Neuronal stem cell (in vitro differentiated cells): Measurements from ENCODE around the gene ARHGEF9.

Experiments used
- DNase-seq: peaks from one replicate; pipeline ENCODE4 v3.0.0-alpha.2; 2013; ENCODE audit warnings: low spot score
- H2AFZ ChIP-seq: one replicate; pipeline ENCODE4 v1.6.1; 2013; ENCODE audit warnings: mild to moderate bottlenecking, low read length, inconsistent platforms
- H2AK5ac ChIP-seq: 2 replicates; pipeline ENCODE4 v1.6.1; 2013; ENCODE audit warnings: low read depth, mild to moderate bottlenecking, inconsistent platforms, low read length, moderate library complexity, mixed read lengths
- H2BK120ac ChIP-seq: 2 replicates; pipeline ENCODE4 v1.6.1; 2013; ENCODE audit warnings: low read depth, mild to moderate bottlenecking, inconsistent platforms, low read length, moderate library complexity, mixed read lengths
- H2BK12ac ChIP-seq: one replicate; pipeline ENCODE4 v1.6.1; 2013; ENCODE audit warnings: low read length, inconsistent platforms
- H2BK15ac ChIP-seq: 2 replicates; pipeline ENCODE4 v1.6.1; 2013; ENCODE audit warnings: mild to moderate bottlenecking, low read length, inconsistent platforms, mixed read lengths
- H2BK5ac ChIP-seq: one replicate; pipeline ENCODE4 v1.6.1; 2013; ENCODE audit warnings: inconsistent platforms, mild to moderate bottlenecking, low read length, moderate library complexity
- H3K14ac ChIP-seq: one replicate; pipeline ENCODE4 v1.6.1; 2013; ENCODE audit warnings: low read length, inconsistent platforms
- H3K18ac ChIP-seq: 2 replicates; pipeline ENCODE4 v1.6.1; 2013; ENCODE audit warnings: low read length, inconsistent platforms
- H3K23ac ChIP-seq: 2 replicates; pipeline ENCODE4 v1.6.1; 2013; ENCODE audit warnings: low read depth, mild to moderate bottlenecking, mixed read lengths, low read length, inconsistent platforms; ENCODE audit not compliant: poor library complexity
- H3K27ac ChIP-seq: replicated peaks from 3 replicates; pipeline ENCODE4 v1.5.1; 2013; ENCODE audit warnings: low read length, inconsistent platforms
- H3K27me3 ChIP-seq, 3 experiments: 2 replicates each; pipeline ENCODE4 v1.6.1; 2013; ENCODE audit warnings: low read length in 3 of 3, mild to moderate bottlenecking in 2 of 3, inconsistent platforms in 1 of 3, low read depth in 1 of 3, mixed read lengths in 1 of 3, moderate library complexity in 1 of 3; ENCODE audit not compliant: control insufficient read depth in 3 of 3, insufficient read depth in 3 of 3
- H3K36me3 ChIP-seq, 2 donors: replicated peaks in 1 of 2; 2 replicates each; pipeline ENCODE4 v1.6.1; 2013; ENCODE audit warnings: low read length in 2 of 2; ENCODE audit not compliant: control insufficient read depth in 2 of 2, insufficient read depth in 2 of 2
- H3K4ac ChIP-seq: 2 replicates; pipeline ENCODE4 v1.6.1; 2013; ENCODE audit warnings: inconsistent platforms, mild to moderate bottlenecking, low read length, moderate library complexity
- H3K4me1 ChIP-seq, 2 donors: 1 replicate in 1 of 2; 2 replicates in 1 of 2; pipeline ENCODE4 v1.6.1; 2013; ENCODE audit warnings: low read length in 2 of 2, low read depth in 1 of 2; ENCODE audit not compliant: control insufficient read depth in 2 of 2, insufficient read depth in 1 of 2
- H3K4me2 ChIP-seq: one replicate; pipeline ENCODE4 v1.6.1; 2013; ENCODE audit warnings: mild to moderate bottlenecking, low read length, inconsistent platforms; ENCODE audit not compliant: insufficient read depth, poor library complexity, severe bottlenecking
- H3K4me3 ChIP-seq, 2 donors: 2 replicates each; pipeline ENCODE4 v1.5.1; 2013; ENCODE audit warnings: low read length in 2 of 2, mild to moderate bottlenecking in 2 of 2, inconsistent platforms in 1 of 2, moderate library complexity in 1 of 2
- H3K79me1 ChIP-seq: one replicate; pipeline ENCODE4 v1.6.1; 2013; ENCODE audit warnings: low read depth, mild to moderate bottlenecking, inconsistent platforms, low read length, moderate library complexity
- H3K9ac ChIP-seq: one replicate; pipeline ENCODE4 v1.6.1; 2013; ENCODE audit warnings: mild to moderate bottlenecking, low read depth, low read length, inconsistent platforms; ENCODE audit not compliant: poor library complexity
- H3K9me3 ChIP-seq, 2 donors: replicated peaks in 1 of 2; 2 replicates each; pipeline versions ENCODE3 to v1.6.1; 2013; ENCODE audit warnings: low read length in 2 of 2, mild to moderate bottlenecking in 2 of 2, inconsistent platforms in 1 of 2, low read depth in 1 of 2, mixed read lengths in 1 of 2, moderate library complexity in 1 of 2; ENCODE audit not compliant: control insufficient read depth in 2 of 2, insufficient read depth in 1 of 2
- H4K8ac ChIP-seq: one replicate; pipeline ENCODE4 v1.6.1; 2013; ENCODE audit warnings: low read depth, mild to moderate bottlenecking, inconsistent platforms, low read length, moderate library complexity
- H4K91ac ChIP-seq: one replicate; pipeline ENCODE4 v1.6.1; 2013; ENCODE audit warnings: low read length, low read depth, mild to moderate bottlenecking, inconsistent platforms; ENCODE audit not compliant: poor library complexity
- WGBS, 2 donors: extraction: QIAGEN DNeasy Blood & Tissue Kit; methylation state at CpG; one replicate each; pipeline ENCODE4 v1.1.7; 2013; ENCODE audit warnings: missing lambda C conversion rate in 2 of 2, mixed read lengths in 1 of 2; ENCODE audit not compliant: insufficient read length in 2 of 2, insufficient replicate concordance in 1 of 2; ENCODE audit errors: extremely low coverage in 2 of 2; 5-methylcytosine and 5-hydroxymethylcytosine counted together

Gene ARHGEF9

GRCh38 chrX:63719633-63720032 is 65.4 kb downstream of the ARHGEF9 start:
- Histone ChIP-seq H3K14ac (no peak overlapping the region), H3K9ac (no peak overlapping the region), H3K18ac (no peak overlapping the region), H2BK5ac (no peak overlapping the region), H3K4me1 (no peaks in the 10 kb centered on the region), H3K4me2 (no peak overlapping the region), H3K27me3 (no peaks in the 10 kb centered on the region), H3K79me1 (no peaks in the 10 kb centered on the region), H3K36me3 (peaks cover 7 to 67% of the 10 kb centered on the region in 2 donors), H2BK15ac (no peak overlapping the region), H3K4me3 (no peak overlapping the region), H4K8ac (no peak overlapping the region), H3K4ac (no peak overlapping the region), H3K27ac (no peak overlapping the region), H3K23ac (no peak overlapping the region), H2AFZ (no peak overlapping the region), H4K91ac (no peak overlapping the region), H2BK120ac (no peak overlapping the region), H2BK12ac (no peak overlapping the region), H2AK5ac (no peak overlapping the region), H3K9me3 (no peaks in the 10 kb centered on the region)
- no peak for DNase-seq

- no peak for DNase-seq
- H3K4me1 ChIP-seq, result no peaks in the 10 kb centered on the region
Observed at GRCh38 chrX:63718010-63718694, 66.9 kb downstream of the ARHGEF9 start.

GRCh38 chrX:63713526-63713925 is 71.5 kb downstream of the ARHGEF9 start:
- no peak overlapping the region for H2AFZ ChIP-seq
- H3K9ac ChIP-seq, result no peak overlapping the region
- no peak overlapping the region for H3K4me2 ChIP-seq
- no peak overlapping the region for H2BK12ac ChIP-seq
- H3K79me1 ChIP-seq, result no peaks in the 10 kb centered on the region
- H4K8ac ChIP-seq, result no peak overlapping the region
- no peak overlapping the region for H2BK5ac ChIP-seq
- H2BK15ac ChIP-seq, result no peak overlapping the region
- no peak overlapping the region for H3K4me3 ChIP-seq
- H2BK120ac ChIP-seq, result no peak overlapping the region
- WGBS, 2 donors, result no CpG with 5 or more reads among the region's 2 CpGs
- H3K4me1 ChIP-seq, result no peaks in the 10 kb centered on the region
- no peak overlapping the region for H3K14ac ChIP-seq
- no peaks in the 10 kb centered on the region for H3K9me3 ChIP-seq
- no peak overlapping the region for H3K27ac ChIP-seq
- no peak overlapping the region for H3K18ac ChIP-seq
- H4K91ac ChIP-seq, result no peak overlapping the region
- H3K27me3 ChIP-seq, result no peaks in the 10 kb centered on the region
- H2AK5ac ChIP-seq, result no peak overlapping the region
- no peak overlapping the region for H3K4ac ChIP-seq
- H3K23ac ChIP-seq, result no peak overlapping the region
- no peak for DNase-seq
- peaks cover 5 to 36% of the 10 kb centered on the region in 2 donors for H3K36me3 ChIP-seq

More at GRCh38 chrX:63718010-63718694, 66.9 kb downstream of the ARHGEF9 start:
- H2AK5ac ChIP-seq, result no peak overlapping the region
- H3K36me3 ChIP-seq, result peaks cover 7 to 64% of the 10 kb centered on the region in 2 donors
- no peak overlapping the region for H3K14ac ChIP-seq
- H3K9ac ChIP-seq, result no peak overlapping the region
- WGBS, 2 donors, result no CpG with 5 or more reads among the region's 2 CpGs
- no peak overlapping the region for H2BK5ac ChIP-seq
- H3K4me2 ChIP-seq, result no peak overlapping the region
- no peak overlapping the region for H2BK120ac ChIP-seq
- H3K27me3 ChIP-seq, result no peaks in the 10 kb centered on the region
- no peak overlapping the region for H2AFZ ChIP-seq
- no peak overlapping the region for H3K23ac ChIP-seq
- H3K4ac ChIP-seq, result no peak overlapping the region
- H3K4me3 ChIP-seq, result no peak overlapping the region
- no peak overlapping the region for H4K8ac ChIP-seq
- H3K79me1 ChIP-seq, result no peaks in the 10 kb centered on the region
- no peak overlapping the region for H3K27ac ChIP-seq
- H3K9me3 ChIP-seq, result no peaks in the 10 kb centered on the region
- H2BK15ac ChIP-seq, result no peak overlapping the region
- no peak overlapping the region for H2BK12ac ChIP-seq
- no peak overlapping the region for H4K91ac ChIP-seq
- no peak overlapping the region for H3K18ac ChIP-seq

- Histone ChIP-seq H3K23ac (no peak overlapping the region), H3K27me3 (no peaks in the 10 kb centered on the region), H2AK5ac (no peak overlapping the region), H3K4ac (no peak overlapping the region), H2BK12ac (no peak overlapping the region), H3K9me3 (peaks cover 0 to 2% of the 10 kb centered on the region in 2 donors), H3K79me1 (no peaks in the 10 kb centered on the region), H3K4me1 (no peaks in the 10 kb centered on the region), H2AFZ (no peak overlapping the region), H3K4me3 (no peak overlapping the region), H3K36me3 (peaks cover 7 to 34% of the 10 kb centered on the region in 2 donors), H3K4me2 (no peak overlapping the region), H4K8ac (no peak overlapping the region), H3K14ac (no peak overlapping the region), H3K18ac (no peak overlapping the region), H3K9ac (no peak overlapping the region), H2BK15ac (no peak overlapping the region), H3K27ac (no peak overlapping the region), H2BK5ac (no peak overlapping the region), H4K91ac (no peak overlapping the region), H2BK120ac (no peak overlapping the region)
- no CpG with 5 or more reads among the region's 2 CpGs for WGBS, 2 donors
- DNase-seq, result no peak
Observed at GRCh38 chrX:63708801-63709200, 76.2 kb downstream of the ARHGEF9 start.
